Spinal cord (tissue), 10 donors: ENCODE results near the gene PBX3. TPM values are rescaled to one million over a fixed set of nuclear protein-coding genes. Genes with fewer than 3 reads are reported as not detected.
A peak's percentile ranks its signal among the peaks of the same experiment; 100 is the strongest.

ENCODE experiments used
- DNase-seq, 6 donors: peaks; one replicate each; pipeline versions ENCODE4 v3.0.0 to v3.0.0-alpha.2; 2013 to 2015; ENCODE audit warnings: low spot score in 6 of 6, low read depth in 4 of 6
- H3K27ac ChIP-seq: one replicate; pipeline ENCODE4 v1.5.1; 2013; ENCODE audit warnings: low read depth, low read length, control low read depth
- H3K27me3 ChIP-seq: one replicate; pipeline ENCODE4 v1.6.1; 2013; ENCODE audit warnings: low read length; ENCODE audit not compliant: control insufficient read depth, insufficient read depth
- H3K36me3 ChIP-seq: one replicate; pipeline ENCODE4 v1.6.1; 2013; ENCODE audit warnings: low read length; ENCODE audit not compliant: control insufficient read depth, insufficient read depth
- H3K4me1 ChIP-seq: one replicate; pipeline ENCODE4 v1.6.1; 2013; ENCODE audit warnings: low read length; ENCODE audit not compliant: control insufficient read depth, insufficient read depth
- H3K4me3 ChIP-seq: one replicate; pipeline ENCODE4 v1.5.1; 2013; ENCODE audit warnings: low read depth, low read length, control low read depth
- H3K9me3 ChIP-seq: one replicate; pipeline ENCODE4 v1.6.1; 2013; ENCODE audit warnings: low read length; ENCODE audit not compliant: control insufficient read depth, insufficient read depth
- WGBS: methylation state at CpG from one replicate; pipeline ENCODE4 v1.1.5; 2013; ENCODE audit warnings: missing lambda C conversion rate; ENCODE audit not compliant: insufficient coverage; 5-methylcytosine and 5-hydroxymethylcytosine counted together
- polyA plus RNA-seq, 2 donors: library from polyadenylated mRNA; unstranded; fragments of 120-200 nt; gene quantifications; one replicate each; pipeline ENCODE4 v1.2.1, GENCODE V29; 2013; ENCODE audit not compliant: insufficient read length in 2 of 2
- total RNA-seq, 2 donors: library from RNA; depleted of rRNA in 1 of 2; stranded (reverse); fragments of 120-200 nt in 1 of 2; fragments of >200 nt in 1 of 2; gene quantifications; one replicate each; pipeline versions ENCODE4 v1.2.3 to v1.2.4, GENCODE V29; 2013 to 2014
- donor health status: healthy.

The PBX3 gene
- total and polyA plus RNA-seq, 4 donors = 44.6 to 132 (median 86.4) TPM

GRCh38 chr9:125747765-125748445, 732 bp downstream of the PBX3 start:
- H3K27me3 ChIP-seq = no peaks in the 10 kb centered on the region
- WGBS = 0% methylated on average over 88 of the region's 88 CpGs
- no peaks in the 10 kb centered on the region for H3K36me3 ChIP-seq
- H3K9me3 ChIP-seq = no peaks in the 10 kb centered on the region
- H3K4me1 ChIP-seq = peaks cover 7% of the 10 kb centered on the region
- DNase-seq = peak in 1 of 6 donors; percentile 52
- H3K4me3 ChIP-seq = peak overlapping the region; percentile 66
- H3K27ac ChIP-seq = peak overlapping the region; percentile 84

DNA sequence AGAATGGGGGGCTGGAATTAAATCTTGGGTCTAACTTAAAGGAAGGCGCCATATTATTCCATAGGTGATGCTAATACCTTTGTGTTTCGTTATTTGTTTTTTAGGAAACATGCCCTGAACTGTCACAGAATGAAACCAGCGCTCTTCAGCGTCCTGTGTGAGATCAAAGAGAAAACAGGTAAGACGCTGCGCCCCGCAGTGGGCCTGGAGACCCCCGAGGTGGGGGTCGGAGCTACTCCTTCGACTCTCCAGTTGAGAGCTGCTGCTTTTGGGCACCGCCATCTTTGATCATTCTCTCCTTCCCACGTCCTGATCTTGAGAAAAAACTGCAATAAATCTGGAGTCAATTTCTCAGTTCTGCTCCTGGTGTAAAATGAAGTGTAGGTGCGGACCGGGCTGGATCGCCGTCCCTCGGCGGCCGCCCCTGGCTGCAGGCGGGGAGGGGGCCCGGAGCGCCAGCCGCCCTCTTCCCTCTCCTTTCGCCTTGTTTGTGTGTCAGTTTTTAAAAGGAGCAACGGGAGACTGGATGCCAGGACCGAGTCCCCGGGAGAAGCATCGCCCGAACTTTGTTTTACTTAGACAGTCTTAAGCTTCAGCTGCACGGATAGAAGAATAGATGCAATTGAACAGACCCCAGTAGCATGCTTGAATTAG, 1.4 kb downstream of the PBX3 start:
- WGBS = 2% methylated on average over 24 of the region's 30 CpGs
- peak in 2 of 6 donors; percentile 61 to 78 for DNase-seq
- Histone ChIP-seq H3K36me3 (no peaks in the 10 kb centered on the region), H3K27ac (peak overlapping the region; percentile 69), H3K9me3 (no peaks in the 10 kb centered on the region), H3K4me1 (peaks cover 7% of the 10 kb centered on the region), H3K4me3 (peak overlapping the region; percentile 66), H3K27me3 (no peaks in the 10 kb centered on the region)

DNA sequence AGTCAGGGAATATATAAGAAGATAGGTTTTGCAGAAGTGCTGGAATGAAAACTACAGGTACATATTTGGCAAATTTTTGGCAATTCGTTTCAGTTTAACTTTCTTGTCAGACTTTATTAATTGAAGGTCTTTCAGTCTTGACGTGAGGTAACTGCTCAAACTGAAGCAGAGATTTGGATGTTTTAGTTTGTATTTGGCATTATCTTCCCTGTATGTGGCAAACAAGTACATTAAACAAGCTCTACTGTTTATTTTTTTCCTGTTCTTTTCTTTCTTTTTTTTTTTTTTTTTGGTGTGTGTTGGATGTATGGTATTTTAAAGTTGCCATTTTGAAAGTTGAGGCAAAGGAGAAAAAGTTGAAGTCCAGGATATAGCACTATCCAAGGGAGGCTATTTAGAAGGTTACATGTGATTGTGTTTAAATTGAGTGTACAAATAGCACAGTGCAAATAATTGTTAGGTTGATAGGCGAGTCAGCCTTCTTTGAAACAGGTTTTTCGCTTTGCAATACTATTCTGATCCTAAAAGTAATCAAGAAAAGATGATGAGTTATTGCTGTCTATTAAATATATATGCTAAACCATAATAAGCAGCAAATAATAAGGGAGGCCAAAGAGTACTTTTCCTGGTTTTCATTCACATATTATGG, 2.2 kb downstream of the PBX3 start:
- Histone ChIP-seq H3K36me3 (no peaks in the 10 kb centered on the region), H3K4me1 (peaks cover 7% of the 10 kb centered on the region), H3K4me3 (peak overlapping the region; percentile 66), H3K9me3 (no peaks in the 10 kb centered on the region), H3K27me3 (no peaks in the 10 kb centered on the region), H3K27ac (peak overlapping the region; percentile 30)
- WGBS = 60% methylated on average over 1 of the region's 4 CpGs
- DNase-seq = peak in 1 of 6 donors; percentile 57

DNA sequence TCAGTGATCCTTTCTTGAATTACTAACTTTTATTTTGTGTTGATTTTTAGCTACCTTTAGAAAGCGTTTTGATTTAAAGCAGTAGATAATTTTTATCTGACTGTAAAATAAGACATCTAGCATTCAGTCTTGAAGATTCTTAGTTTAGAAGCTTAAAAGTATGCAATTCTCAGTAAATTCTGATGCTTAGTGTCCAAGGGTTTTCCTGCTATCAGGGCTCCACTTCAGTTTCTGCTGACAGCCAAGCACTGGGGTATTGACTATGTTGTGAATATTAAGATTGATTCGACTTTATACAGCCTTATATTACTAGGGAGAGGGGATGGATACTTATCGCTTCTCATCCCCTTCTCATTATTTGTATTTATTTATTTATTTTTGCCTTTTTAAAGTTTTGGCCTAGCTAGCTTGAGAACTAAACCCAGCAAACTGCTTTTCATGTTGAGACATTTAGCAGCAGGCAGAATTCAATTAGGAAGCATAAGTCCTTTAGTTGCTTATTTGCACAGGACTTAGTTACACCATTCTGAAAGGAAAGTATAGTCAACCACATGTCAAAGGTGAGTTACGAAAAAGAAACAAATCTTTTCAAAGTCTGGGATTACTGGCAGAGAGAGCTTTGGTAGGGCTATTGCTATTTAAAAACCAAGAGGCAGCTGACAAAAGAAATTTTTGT, 2.9 kb downstream of the PBX3 start:
- peak in 1 of 6 donors; percentile 80 for DNase-seq
- 33% methylated on average over 1 of the region's 4 CpGs for WGBS
- Histone ChIP-seq H3K4me1 (peaks cover 7% of the 10 kb centered on the region), H3K9me3 (no peaks in the 10 kb centered on the region), H3K36me3 (no peaks in the 10 kb centered on the region), H3K27me3 (no peaks in the 10 kb centered on the region), H3K4me3 (no peak overlapping the region), H3K27ac (peak overlapping the region; percentile 8)

DNA sequence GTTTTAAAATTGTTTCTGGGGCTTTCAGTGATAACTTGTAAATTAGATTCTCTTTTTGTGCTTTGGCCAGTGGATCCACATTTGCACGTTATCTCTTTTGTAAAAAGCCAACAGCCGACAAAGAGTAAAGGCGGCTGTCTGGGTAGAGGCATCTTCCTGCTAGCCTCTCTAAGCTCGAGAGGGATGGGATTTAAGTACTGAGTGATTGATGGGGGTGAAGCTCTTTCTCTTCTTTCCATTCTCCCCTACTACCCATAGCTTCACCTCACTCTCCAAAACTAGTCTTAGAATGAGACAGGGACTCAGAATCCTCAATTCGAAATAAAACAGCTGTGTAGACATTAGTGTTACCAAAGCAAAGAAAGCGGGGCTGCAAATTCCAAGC, 3.4 kb downstream of the PBX3 start:
- Histone ChIP-seq H3K36me3 (no peaks in the 10 kb centered on the region), H3K4me3 (peak overlapping the region; percentile 19), H3K9me3 (no peaks in the 10 kb centered on the region), H3K4me1 (peaks cover 7% of the 10 kb centered on the region), H3K27me3 (no peaks in the 10 kb centered on the region), H3K27ac (peak overlapping the region; percentile 8)
- 60% methylated on average over 1 of the region's 6 CpGs for WGBS
- no peak for DNase-seq

DNA sequence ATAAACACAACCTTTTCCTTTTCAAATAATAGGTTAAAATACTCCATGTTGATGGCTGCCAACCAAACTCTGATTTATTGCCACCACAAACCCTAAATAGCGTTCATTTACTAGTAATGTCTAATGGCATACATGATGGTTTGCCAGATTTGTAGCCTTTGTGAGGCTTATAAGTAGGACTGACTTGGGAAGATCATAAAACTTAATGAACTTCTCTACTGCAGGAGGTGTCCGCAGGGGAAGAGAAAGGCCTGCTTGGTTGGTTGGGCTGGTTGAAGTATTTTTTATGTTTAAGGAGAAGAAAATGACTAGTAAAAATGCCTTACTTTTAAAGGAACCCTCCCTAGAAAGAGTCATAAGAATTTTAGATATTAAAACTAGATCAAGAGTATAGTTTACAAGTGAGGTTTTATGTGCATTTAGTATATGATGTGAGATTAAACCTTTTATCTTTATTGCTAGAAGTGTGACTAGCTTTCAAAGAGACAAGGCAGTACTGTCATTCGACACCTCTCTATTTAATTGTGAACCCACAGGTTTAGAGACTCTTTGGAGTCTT, 5.0 kb downstream of the PBX3 start:
- H3K27ac ChIP-seq = no peak overlapping the region
- no peaks in the 10 kb centered on the region for H3K4me1 ChIP-seq
- no peak overlapping the region for H3K4me3 ChIP-seq
- peak in 1 of 6 donors; percentile 83 for DNase-seq
- H3K9me3 ChIP-seq = no peaks in the 10 kb centered on the region
- H3K36me3 ChIP-seq = no peaks in the 10 kb centered on the region
- WGBS = no CpG with 5 or more reads among the region's 3 CpGs
- H3K27me3 ChIP-seq = no peaks in the 10 kb centered on the region

- WGBS = no CpG with 5 or more reads among the region's 2 CpGs
- peak in 1 of 6 donors; percentile 49 for DNase-seq
- Histone ChIP-seq H3K4me1 (peaks cover 3% of the 10 kb centered on the region), H3K27ac (no peak overlapping the region), H3K36me3 (no peaks in the 10 kb centered on the region), H3K4me3 (no peak overlapping the region), H3K27me3 (no peaks in the 10 kb centered on the region), H3K9me3 (no peaks in the 10 kb centered on the region)
Measured at GRCh38 chr9:125754096-125754495, 6.9 kb downstream of the PBX3 start.

DNA sequence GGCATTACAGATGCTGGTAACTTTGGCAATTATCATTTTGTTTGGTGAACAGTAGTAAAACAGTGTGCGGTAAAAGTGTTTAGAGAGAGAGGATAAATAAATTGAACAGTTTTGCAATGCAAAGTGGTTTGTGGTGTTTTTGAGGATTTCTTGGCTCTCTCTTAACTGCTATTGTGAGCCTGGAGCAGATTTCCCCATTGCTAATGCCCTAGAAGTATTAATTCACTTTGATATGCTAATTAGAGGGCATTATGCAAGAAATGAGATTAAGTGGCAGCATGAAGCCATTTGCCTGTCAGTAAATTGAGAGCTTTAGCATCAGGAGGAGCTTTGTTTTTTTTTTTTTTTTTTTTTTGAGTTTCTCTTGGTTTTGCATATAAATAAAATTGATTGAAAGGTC, 8.2 kb downstream of the PBX3 start:
- no CpG with 5 or more reads among the region's 1 CpG for WGBS
- H3K36me3 ChIP-seq = no peaks in the 10 kb centered on the region
- no peak overlapping the region for H3K4me3 ChIP-seq
- peak in 2 of 6 donors; percentile 88 to 90 for DNase-seq
- H3K27me3 ChIP-seq = no peaks in the 10 kb centered on the region
- H3K27ac ChIP-seq = no peak overlapping the region
- H3K4me1 ChIP-seq = peaks cover 11% of the 10 kb centered on the region
- H3K9me3 ChIP-seq = no peaks in the 10 kb centered on the region

- no peaks in the 10 kb centered on the region for H3K36me3 ChIP-seq
- 67% methylated on average over 2 of the region's 4 CpGs for WGBS
- no peaks in the 10 kb centered on the region for H3K27me3 ChIP-seq
- peak in 1 of 6 donors; percentile 64 for DNase-seq
- H3K9me3 ChIP-seq = no peaks in the 10 kb centered on the region
- peaks cover 11% of the 10 kb centered on the region for H3K4me1 ChIP-seq
- no peak overlapping the region for H3K4me3 ChIP-seq
- H3K27ac ChIP-seq = no peak overlapping the region
Measured at GRCh38 chr9:125756518-125756917, 9.3 kb downstream of the PBX3 start.
